ENCODE results near the gene PSMA4.

DNA sequence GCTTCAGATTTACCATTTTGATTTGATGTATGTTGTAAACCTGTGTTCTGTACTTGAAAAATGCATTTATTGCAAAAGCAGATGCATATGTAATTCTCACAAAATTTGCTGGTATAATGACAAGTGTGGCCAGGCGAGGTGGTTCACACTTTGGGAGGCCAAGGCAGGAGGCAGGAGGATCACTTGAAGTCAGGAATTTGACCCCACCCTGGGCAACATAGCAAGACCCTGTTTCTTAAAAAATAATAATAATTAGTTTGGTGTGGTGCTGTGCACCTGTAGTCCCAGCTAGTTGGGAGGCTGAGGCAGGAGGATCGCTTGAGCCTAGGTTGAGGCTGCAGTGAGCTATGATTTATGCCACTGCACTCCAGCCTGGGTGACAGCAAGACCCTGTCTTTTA lies 37.6 kb upstream of the PSMA4 start:
- TF ChIP-seq RAD21 (IDR thresholded peaks at IDR 0.05 in 1 of 2, conservative IDR thresholded peaks at IDR 0.05 in 1 of 2; ENCODE audit: low read depth in 2 of 2, low read length in 2 of 2): no peak
- TF ChIP-seq KDM5A (IDR thresholded peaks at IDR 0.05; ENCODE audit: low read length): no peak
- TF ChIP-seq CTBP2 (IDR thresholded peaks at IDR 0.05; ENCODE audit: borderline replicate concordance, insufficient read depth, insufficient read length, low read length): no peak
- TF ChIP-seq EP300 (IDR thresholded peaks at IDR 0.05; ENCODE audit: borderline replicate concordance in 1 of 2, low read depth in 2 of 2, low read length in 2 of 2): no peak
- TF ChIP-seq POLR2AphosphoS5 (IDR thresholded peaks at IDR 0.05; ENCODE audit: low read depth, low read length): no peak
- TF ChIP-seq, protein P1, sequence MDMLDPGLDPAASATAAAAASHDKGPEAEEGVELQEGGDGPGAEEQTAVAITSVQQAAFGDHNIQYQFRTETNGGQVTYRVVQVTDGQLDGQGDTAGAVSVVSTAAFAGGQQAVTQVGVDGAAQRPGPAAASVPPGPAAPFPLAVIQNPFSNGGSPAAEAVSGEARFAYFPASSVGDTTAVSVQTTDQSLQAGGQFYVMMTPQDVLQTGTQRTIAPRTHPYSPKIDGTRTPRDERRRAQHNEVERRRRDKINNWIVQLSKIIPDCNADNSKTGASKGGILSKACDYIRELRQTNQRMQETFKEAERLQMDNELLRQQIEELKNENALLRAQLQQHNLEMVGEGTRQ (IDR thresholded peaks at IDR 0.05; ENCODE audit: low read length): no peak
- TF ChIP-seq TEAD4 (IDR thresholded peaks at IDR 0.05; ENCODE audit: low read depth, low read length): no peak

Data from H1 (cell line).